Measurements from ENCODE around the gene TNFRSF17.

TNFRSF17 gene

DNA sequence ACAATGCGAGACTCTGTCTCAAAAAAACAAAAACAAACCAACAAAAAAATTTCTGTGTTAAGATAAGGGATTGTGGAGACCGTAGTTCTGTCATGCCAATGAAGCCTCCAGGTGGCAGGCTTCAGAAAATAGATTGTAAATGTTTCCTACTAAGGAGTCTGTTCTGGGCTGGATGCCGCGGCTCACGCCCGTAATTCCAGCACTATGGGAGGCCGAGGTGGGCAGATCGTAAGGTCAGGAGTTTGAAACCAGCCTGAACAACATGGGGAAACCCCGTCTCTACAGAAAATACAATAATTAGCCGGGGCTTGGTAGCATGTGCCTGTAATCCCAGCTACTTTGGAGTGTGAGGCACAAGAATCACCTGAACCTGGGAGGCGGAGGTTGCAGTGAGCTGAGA is 7.1 kb downstream of the TNFRSF17 start:
- DNase-seq: no peak

DNA sequence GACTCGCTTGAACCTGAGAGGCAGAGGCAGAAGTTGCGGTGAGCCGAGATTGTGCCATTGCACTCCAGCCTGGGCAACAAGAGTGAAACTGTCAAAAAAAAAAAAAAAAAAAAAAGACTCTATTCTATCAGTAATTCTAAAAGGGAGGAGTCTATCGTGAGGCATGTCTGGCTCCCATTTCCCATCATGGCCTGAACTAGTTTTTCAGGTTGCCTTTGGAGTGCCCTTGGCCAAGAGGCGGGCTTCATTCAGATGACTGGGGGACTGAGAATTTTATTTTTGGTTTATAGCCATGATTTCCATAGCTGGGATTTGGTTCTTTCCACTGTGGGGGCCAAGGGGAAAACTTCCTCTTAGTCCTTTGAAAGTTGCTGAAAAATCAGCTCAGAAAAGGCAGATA is 8.1 kb downstream of the TNFRSF17 start:
- DNase-seq: no peak

DNA sequence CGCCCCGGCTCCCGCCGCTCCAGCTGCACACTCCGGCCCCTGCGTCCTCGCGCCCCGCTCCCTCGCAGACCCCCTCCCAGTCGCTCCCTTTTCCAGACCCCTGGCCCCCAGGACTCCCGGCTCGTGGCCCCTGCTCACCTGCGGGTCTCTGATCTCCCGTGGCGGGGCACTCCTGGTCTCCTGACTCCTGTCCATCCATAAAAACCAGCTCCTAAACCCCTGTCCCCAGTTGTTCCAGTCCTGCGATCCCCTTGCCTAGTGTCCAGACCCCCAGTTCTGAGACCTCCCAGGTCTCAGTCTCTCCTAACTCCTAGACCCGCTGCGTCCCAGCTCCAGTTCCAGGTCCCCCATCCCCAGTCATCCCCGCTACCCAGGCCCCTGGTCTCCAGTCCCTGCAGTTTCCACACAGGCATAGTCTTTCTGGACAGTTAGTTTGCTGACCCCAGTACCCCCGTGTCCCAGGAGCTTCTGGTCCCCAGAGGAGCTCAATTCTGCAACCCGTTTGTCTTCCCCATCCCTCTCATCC is 11.9 kb downstream of the TNFRSF17 start:
- DNase-seq: peak in 1 of 2 donors; percentile 15

DNA sequence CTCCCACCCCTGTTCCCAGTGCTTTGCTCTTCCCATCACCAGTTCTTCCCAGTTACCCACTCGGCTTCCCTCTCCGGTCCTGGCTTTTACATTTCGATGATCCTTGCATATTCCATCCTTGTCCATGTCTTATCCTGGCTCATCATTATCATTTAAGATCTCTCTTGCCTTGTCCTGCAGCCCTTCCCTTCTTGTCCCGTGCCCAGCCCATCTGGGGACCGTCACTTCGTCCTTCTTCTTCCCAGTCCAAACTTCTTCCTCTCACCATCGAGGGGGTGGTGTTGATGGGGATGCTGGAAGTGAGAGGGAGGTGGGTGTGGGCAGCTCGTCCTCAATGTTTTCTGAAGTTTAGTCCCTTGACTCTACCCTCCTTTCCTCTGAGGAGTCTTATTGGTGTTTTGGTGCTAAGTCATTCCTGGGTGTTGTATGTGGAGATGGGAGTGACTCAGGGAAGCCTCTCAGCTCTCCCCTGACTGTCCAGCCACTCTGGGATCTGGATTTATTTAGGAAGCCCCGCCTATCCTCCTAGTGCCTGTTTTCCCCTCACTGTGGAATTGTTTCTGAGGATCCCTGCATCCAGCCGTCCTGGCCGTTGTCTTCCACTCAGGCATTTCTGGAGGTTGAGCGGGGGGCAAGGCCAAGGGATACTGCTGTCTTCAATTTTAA is 12.5 kb downstream of the TNFRSF17 start:
- no peak for DNase-seq

DNA sequence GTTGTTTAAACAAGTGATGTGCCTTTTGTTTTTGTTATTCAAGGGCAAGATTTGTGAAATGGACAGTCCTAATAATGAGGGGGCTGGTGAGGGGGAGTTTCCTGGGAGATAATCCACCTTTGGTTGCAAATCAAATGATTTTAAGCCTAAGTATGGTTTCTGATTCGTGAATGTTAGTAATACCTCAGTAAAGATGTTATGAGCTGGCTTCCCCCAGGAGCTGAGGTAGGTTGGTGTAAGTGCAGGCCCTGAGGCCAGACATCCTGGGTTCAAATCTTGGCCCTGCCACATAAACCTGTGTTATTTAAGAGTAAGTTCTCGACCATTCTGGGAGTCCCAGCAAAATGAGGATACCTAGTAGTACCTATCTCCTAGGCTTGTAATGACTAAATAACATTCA is 13.1 kb downstream of the TNFRSF17 start:
- no peak for DNase-seq

DNA sequence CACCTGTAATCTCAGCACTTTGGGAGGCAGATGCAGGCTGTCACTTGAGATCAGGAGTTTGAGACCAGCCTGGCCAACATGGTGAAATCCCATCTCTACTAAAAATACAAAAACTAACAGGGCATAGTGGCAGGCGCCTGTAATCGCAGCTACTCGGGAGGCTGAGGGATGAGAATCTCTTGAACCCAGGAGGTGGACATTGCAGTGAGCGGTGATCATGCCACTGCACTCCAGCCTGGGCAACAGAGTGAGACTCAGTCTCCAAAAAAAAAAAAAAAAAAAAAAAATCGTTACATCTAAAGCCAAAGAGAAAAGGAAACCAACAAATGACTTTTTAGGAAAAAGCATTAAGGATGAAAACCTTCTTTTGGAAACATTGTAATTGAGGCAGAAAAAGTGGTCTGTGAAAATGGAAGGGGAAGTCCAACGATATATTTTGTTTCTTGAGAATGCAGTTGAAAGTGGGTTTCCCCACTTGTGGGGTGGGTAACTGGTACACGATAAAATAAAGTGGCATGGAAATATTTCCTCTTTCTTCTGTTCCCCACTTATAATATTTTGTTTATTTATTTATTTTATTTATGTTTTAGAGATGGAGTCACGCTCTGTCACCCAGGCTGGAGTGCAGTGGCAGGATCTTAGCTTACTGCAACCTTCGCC is 14.1 kb downstream of the TNFRSF17 start:
- DNase-seq: no peak

DNA sequence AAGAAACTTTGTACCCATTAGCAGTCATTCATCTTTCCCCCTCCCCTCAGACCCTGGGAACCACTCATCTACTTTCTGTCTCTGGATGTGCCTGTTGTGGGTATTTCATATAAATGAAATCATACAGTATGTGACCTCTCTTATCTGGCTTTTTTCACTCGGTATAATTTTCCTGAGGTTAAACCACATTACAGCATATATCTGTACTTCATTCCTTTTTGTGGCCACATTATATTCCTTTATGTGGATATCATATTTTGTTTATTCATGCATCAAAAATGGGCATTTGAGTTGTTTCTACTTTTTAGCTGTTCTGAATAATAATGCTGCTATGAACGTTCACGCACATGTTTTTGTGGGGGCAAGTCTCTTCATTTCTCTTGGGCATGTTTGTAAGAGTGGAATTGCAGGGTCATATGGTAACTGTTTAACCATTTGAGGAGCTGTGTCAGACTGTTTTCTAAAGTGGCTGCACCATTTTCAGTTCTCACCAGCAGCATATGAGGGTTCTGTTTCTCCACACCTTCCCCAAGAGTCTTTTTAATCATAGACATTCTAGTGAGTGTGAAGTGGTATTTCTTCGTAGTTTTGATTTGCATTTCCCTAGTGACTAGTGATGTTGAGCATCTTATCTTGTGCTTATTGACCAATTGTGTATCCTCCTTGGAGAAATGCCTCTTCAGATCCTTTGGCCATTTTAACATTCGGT is 15.3 kb downstream of the TNFRSF17 start:
- DNase-seq: no peak

DNA sequence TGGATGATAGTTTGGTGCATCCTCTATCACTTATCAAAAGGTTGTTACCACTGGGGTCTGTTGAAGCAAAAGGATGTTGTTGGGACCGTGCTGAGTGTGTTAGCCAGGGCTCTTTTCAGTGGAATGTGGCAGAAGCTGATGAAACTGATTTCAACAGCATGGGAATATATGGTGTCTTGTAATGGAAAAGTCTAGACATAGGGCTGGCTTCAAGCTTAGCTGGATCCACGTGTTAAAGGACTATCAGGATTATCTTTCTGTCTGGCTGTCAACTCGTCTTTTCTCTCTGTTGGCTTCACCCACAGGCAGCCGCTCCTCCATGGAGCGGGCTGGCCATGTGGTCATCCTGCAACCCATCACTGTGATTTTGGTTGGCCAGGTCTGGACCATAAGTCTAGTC is 20.2 kb downstream of the TNFRSF17 start:
- no peak for DNase-seq

DNA sequence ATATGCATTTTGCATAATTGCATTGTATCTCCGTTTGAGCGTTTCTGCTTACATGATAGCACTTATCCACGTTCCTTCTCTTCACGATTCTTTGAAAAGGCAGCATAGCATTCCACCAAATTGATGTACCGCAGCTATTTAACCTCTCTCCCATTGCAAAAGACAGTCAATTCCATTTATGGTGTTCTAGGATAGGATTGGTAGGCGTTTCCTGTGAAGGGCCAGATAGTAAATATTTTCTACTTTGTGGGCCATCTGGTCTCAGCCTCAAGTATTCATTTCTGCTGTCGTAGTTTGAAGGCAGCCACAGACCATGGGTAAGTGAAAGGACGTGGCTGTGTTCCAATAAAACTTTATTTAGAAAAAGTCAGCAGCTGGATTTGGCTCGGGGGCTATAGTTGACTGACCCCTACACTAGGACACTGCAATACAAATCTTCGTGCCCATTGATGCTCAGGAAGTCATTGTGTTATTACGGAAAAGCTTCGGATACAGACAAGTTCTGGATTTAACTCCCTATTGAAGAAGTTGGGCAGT is 21.6 kb downstream of the TNFRSF17 start:
- DNase-seq: no peak

DNA sequence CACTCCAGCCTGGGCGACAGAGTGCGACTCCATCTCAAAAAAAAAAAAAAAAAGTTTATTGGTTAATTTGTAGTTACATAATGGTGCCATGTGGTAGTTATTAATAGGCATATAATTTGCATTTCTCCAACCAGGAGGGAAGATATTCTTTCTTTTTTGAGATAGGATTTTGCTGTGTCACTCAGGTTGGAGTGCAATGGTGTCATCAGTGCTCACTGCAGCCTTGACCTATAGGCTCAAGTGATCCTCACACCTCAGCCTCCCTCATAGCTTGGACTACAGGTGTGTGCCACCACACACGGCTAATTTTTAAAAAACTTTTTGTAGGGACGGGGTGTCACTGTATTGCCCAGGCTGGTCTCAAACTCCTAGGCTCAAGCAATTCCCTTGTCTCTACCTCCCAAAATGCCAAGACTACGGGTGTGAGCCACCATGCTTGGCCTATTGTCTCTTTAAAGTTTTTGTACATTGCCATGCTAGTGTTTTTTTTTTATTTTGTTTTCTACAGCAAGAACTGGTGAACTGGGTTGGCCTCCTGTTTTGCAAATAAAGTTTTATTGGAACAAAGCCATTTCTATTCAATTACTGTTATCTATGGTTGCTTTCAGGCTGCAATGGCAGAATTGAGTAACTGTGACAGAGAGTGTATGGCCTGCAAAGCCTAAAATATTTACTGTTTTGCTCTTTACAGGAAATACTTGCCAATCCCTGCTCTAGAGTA is 23.4 kb downstream of the TNFRSF17 start:
- DNase-seq: no peak

DNA sequence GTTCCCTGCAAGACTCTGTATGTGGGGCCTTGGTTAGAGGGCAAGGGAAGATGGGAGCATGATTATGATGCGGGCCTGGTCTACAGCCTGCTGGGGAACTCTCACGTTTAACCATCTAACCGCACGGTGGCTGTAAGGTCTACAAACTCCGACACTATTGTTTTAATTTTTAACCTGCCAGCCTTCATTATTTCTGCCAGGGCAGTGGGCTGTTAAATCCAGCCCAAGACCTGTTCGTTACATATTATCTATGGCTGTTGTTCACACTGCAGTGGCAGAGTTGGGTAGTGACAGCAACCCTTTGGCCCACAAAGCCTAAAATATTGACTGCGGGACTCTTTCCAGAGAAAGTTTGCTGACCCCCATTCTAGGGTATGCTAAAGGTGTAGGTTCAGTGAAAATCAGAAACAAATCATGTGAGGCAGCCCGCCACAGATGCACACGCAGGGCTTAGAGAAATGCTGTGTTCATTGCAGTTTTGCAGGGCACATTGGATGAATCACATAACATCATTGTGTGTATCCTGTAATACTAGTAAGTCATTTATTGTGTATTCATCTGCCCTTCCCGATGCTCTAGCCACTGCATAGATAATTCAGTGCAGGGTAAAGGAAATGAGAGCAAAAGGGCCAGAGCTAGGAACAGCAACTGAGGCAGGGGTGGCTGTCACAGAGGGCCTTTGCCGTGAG is 25.8 kb downstream of the TNFRSF17 start:
- DNase-seq: no peak

DNA sequence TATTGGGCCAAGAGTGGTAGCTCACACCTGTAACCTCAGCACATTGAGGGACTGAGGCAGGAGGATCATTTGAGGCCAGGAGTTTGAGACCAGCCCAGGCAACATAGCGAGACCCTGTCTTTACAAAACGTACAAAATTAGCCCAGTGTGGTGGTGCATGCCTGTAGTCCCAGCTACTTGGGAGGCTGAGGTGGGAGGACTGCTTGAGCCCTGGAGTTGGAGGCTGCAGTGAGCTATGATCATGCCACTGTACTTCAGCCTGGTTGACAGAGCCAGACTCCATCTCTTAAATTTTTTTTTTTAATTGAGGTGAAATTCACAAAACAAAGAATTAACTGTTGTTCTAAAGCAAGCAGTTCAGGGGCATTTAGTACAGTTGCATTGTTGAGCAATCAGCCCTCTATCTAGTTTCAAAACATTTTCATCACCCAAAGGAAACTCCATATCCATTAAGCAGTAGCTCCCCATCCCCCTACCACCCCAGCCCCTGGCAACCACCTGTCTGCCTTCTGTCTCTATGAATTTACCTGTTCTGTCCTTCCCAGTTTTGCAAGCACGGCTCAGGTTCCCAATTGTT is 27.1 kb downstream of the TNFRSF17 start:
- DNase-seq: no peak

DNA sequence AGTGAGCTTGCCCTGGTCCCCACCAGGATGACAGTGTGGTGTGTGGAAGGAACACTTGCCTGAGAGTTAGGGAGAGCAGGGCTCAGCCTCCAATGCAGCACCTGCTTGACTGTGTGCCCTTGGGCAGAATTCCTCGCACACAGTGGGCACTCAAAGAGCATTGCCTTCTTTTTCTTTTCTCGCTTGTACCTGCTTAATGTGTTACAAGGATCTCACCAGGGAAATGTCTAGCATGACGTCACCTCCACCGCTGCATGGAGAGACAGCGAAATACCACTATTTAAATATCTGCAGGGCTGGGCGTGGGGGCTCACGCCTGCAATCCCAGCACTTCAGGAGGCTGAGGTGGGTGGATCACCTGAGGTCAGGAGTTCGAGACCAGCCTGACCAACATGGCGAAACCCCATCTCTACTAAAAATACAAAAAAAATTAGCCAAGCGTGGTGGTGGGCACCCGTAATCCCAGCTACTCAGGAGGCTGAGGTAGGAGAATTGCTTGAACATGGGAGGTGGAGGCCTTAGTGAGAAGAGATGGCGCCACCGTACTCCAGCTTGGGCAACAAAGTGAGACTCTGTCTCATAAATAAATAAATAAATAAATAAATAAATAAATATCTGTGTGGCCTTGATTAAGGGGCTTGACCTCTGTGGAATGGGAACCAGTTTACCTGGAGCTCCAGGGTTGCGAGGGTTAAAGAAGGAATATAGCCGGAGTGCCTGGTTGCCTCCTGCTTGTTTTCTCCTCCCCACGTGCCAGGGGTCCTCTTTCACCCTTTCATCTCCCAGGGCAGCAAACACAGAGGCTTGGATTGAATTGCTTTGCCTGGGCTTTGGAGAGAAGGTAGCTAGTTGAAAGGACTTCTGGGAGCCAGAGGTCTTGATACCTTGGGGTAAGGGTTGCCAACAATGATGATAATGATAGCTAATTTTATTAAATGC is 27.8 kb downstream of the TNFRSF17 start:
- no peak for DNase-seq

DNA sequence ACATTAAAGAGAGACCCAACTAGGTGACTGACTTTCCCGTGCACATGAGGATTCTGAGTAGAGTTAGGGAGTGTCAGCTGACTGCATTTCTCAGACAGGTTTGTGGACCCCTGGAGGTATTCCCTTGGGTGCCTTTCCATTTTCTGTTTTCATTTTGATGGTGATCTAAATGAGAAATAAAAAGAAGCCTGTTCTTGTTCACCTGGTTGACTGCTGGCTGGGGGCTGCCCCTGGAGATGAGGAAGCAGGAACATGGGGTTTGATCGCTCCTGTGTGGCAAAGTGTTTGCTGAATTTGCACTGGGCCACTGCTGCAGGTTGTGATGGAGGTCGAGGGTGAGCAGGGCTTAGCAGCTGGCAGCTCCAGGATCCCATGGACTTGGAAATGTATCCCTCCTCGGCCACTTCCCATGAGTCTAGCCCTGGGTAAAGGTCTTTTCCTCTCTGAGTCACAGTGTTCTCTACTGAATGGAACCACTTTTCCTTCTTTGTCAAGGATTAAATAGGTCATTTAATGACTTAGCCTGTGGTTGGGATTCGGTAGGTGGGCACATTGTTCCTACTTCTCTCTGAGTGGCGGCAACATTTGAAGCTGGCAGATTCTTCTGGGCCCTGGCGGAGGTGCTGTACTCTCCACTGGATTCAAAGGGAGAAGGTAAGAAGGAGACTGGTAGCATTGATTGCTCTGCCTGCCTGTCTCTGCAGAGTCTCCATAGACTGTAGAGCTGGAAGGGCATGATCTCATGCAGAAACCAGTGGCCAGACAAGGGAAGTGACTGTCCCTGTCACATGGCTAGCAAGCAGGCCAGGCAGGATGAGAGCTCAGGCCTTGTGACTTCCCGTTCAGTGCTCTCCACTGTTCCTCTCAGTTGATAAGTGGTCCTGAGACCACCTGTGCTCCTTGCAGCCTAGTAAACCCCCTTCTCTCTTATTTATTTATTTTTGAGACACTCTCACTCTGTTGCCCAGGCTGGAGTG is 29.4 kb downstream of the TNFRSF17 start:
- DNase-seq: no peak

DNA sequence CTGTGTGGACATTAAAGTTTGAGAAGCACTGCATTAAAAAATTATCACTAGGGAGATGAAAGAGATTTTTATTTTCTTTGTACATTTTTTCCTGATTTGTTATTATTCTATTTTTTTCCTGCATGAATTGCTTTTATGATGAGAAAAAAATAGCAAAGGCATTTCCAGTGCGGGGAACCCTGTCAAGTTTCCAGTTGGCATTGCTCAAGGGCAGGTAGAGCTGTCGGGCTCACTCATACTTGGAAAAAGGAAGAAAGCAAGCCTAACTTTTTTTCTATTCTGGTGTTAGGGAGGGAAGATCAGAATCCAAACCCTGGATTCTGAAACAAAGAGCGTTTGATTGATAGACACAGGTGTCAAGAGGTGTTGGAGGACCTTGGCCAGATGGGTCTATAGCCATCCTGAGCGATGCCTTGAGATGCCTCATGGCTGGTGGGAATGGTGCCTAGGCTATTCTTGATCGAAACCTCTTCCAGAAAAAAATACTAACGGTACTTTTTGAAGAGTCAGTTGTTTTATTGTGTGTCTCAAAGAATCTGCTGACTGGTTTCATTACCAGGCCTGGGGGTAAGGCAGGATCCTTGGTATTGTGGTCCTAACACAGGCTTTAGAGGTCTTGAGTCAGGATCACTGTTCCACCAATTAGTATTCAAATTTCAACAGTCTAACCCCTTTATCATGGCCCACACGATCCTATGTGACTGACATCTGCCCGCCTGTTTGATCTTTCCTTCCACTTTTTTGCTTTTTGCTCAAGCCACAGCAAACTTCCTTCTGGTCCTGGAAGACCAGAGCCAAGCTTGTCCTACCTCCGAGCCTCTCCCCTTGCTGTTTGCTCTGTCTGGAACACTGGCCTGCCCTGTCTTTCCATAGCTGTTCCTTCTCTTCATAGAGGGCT is 31.7 kb downstream of the TNFRSF17 start:
- DNase-seq: no peak

DNA sequence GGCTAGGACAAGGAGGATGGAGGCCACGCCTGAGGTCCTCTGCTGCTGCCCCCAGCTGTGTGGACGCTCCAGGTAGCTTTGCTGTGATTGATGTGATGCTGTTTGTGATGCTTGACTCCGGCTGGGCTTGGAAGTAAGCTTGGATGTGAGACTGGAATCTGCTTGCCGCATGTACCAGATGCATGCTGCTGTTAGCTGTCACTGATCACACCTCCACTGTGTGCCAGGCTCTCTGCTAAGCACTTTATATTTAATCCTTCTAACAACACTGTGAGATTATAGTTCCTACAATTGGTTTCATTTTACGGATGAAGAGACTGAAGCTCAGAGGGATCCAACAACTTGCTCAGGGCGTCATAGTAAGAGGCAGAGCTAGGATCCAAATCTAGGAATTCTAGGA is 35.0 kb downstream of the TNFRSF17 start:
- DNase-seq: no peak

DNA sequence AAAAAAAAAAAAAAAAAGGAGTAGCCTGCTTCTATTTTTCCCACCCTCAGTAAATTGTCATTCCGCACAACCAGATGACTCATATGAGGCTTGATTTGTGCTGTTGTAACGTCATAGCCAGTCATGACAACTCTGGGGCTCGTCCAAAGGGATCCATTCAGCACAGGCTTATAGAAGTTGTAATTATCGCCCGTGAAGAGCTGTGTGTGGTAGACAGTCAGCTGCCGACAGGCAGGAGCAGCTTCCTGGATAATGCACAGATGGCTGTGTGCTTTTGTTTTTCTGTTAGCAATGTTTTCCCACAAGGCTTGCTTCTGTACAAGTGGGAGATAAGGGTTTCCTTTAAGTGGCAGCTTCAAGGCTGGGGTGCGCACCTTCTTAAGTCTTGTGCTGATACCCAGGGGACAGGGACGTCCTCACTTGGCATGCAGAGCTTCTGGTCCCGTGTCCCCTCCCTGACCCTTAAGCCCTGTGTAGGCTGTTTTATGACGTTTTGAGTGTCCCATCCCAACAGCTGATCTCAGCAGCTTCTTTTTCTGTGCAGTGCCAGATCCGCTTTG is 37.5 kb downstream of the TNFRSF17 start:
- DNase-seq: no peak

DNA sequence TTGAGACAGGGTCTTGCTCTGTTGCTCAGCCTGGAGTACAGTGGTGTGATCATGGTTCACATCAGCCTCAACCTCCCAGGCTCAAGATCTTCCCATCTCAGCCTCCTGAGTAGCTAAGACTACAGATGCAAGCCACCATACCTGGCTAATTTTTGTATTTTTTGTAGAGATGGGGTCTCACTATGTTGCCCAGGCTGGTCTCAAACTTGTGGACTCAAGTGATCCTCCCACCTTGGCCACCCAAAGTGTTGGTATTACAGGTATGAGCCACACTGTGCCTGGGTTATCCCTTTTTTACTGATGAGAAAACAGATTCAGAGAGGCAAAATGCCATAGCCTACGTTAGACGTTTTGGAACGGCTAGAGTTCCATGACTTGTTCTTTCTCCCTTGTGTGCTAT is 41.6 kb downstream of the TNFRSF17 start:
- no peak for DNase-seq

All from stimulated activated CD4-positive, alpha-beta T cell treated with anti-CD3 and anti-CD28 coated beads, Interleukin-2, amount 100 ng/mL, for 24 hours (primary cell).